ENCODE measurements around the gene CAV2. TPM values are rescaled to one million over a fixed set of nuclear protein-coding genes. Genes with fewer than 3 reads are reported as not detected.

CAV2 gene
- total RNA-seq, 1 donor from 2014 or later = 8.5 TPM

- Mint-ChIP-seq H3K36me3 (no peaks in the 10 kb centered on the region), H3K4me1 (peaks cover 22% of the 10 kb centered on the region), H3K4me3 (peak overlapping the region; percentile 3), H3K27me3 (ENCODE audit: low read depth) (no peaks in the 10 kb centered on the region), H3K9me3 (no peaks in the 10 kb centered on the region), H3K27ac (peak overlapping the region; percentile 26)
- TF ChIP-seq, protein P1, sequence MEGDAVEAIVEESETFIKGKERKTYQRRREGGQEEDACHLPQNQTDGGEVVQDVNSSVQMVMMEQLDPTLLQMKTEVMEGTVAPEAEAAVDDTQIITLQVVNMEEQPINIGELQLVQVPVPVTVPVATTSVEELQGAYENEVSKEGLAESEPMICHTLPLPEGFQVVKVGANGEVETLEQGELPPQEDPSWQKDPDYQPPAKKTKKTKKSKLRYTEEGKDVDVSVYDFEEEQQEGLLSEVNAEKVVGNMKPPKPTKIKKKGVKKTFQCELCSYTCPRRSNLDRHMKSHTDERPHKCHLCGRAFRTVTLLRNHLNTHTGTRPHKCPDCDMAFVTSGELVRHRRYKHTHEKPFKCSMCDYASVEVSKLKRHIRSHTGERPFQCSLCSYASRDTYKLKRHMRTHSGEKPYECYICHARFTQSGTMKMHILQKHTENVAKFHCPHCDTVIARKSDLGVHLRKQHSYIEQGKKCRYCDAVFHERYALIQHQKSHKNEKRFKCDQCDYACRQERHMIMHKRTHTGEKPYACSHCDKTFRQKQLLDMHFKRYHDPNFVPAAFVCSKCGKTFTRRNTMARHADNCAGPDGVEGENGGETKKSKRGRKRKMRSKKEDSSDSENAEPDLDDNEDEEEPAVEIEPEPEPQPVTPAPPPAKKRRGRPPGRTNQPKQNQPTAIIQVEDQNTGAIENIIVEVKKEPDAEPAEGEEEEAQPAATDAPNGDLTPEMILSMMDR (IDR thresholded peaks at IDR 0.05; ENCODE audit: unreplicated experiment) = no peak
- DNase-seq (ENCODE audit: low spot score in 2 of 2, unreplicated experiment in 2 of 2) = no peak
Observed at GRCh38 chr7:116511552-116512519, 12.3 kb downstream of the CAV2 start.

- H3K4me3 Mint-ChIP-seq = no peak overlapping the region
- H3K27ac Mint-ChIP-seq = no peak overlapping the region
Observed at GRCh38 chr7:116512520-116513188, 13.1 kb downstream of the CAV2 start.

DNA sequence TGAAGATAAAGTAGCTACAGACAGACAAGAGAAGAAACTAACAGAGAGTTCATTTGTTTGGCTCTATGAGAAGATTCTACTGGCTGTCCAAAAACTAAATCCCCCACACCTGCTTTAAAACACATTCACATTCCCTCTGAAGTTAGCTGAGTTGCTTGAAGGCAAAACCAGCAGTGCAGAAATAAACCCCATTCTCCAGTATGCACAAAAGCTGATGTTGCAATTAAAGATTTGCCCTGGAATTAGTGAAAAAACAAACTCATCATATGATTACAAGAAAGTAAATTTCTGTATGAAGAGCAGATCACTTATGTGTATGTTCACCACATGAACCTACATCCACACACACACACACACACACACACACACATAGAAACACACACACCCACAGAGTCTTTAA, 16.0 kb downstream of the CAV2 start:
- no peaks in the 10 kb centered on the region for H3K9me3 Mint-ChIP-seq
- H3K4me3 Mint-ChIP-seq = no peak overlapping the region
- H3K27ac Mint-ChIP-seq = no peak overlapping the region
- TF ChIP-seq, protein P1 (IDR thresholded peaks at IDR 0.05; ENCODE audit: unreplicated experiment) = no peak
- no peaks in the 10 kb centered on the region for H3K27me3 Mint-ChIP-seq (ENCODE audit: low read depth)
- peaks cover 22% of the 10 kb centered on the region for H3K4me1 Mint-ChIP-seq
- DNase-seq (ENCODE audit: low spot score in 2 of 2, unreplicated experiment in 2 of 2) = no peak
- H3K36me3 Mint-ChIP-seq = no peaks in the 10 kb centered on the region

More at GRCh38 chr7:116512520-116513188, 13.1 kb downstream of the CAV2 start:
- DNase-seq (ENCODE audit: low spot score in 2 of 2, unreplicated experiment in 2 of 2) = no peak
- TF ChIP-seq, protein P1 (IDR thresholded peaks at IDR 0.05; ENCODE audit: unreplicated experiment) = no peak
- H3K27me3 Mint-ChIP-seq (ENCODE audit: low read depth) = no peaks in the 10 kb centered on the region
- no peaks in the 10 kb centered on the region for H3K36me3 Mint-ChIP-seq
- peaks cover 22% of the 10 kb centered on the region for H3K4me1 Mint-ChIP-seq
- no peaks in the 10 kb centered on the region for H3K9me3 Mint-ChIP-seq

- Mint-ChIP-seq H3K9me3 (no peaks in the 10 kb centered on the region), H3K27ac (no peak overlapping the region), H3K36me3 (no peaks in the 10 kb centered on the region), H3K4me3 (no peak overlapping the region), H3K4me1 (peaks cover 16% of the 10 kb centered on the region), H3K27me3 (ENCODE audit: low read depth) (peaks cover 4% of the 10 kb centered on the region)
- no peak for DNase-seq (ENCODE audit: low spot score in 2 of 2, unreplicated experiment in 2 of 2)
- TF ChIP-seq, protein P1 (IDR thresholded peaks at IDR 0.05; ENCODE audit: unreplicated experiment) = no peak
Observed at GRCh38 chr7:116516324-116516723, 16.8 kb downstream of the CAV2 start.

GRCh38 chr7:116517626-116518025, 18.1 kb downstream of the CAV2 start:
- H3K9me3 Mint-ChIP-seq = no peaks in the 10 kb centered on the region
- no peak for DNase-seq (ENCODE audit: low spot score in 2 of 2, unreplicated experiment in 2 of 2)
- H3K27ac Mint-ChIP-seq = no peak overlapping the region
- H3K4me3 Mint-ChIP-seq = no peak overlapping the region
- H3K4me1 Mint-ChIP-seq = peaks cover 3% of the 10 kb centered on the region
- TF ChIP-seq, protein P1 (IDR thresholded peaks at IDR 0.05; ENCODE audit: unreplicated experiment) = no peak
- no peaks in the 10 kb centered on the region for H3K36me3 Mint-ChIP-seq
- H3K27me3 Mint-ChIP-seq (ENCODE audit: low read depth) = peaks cover 6% of the 10 kb centered on the region
